Vagina (tissue), 2 donors: ENCODE results near the gene MXD1. TPM values are rescaled to one million over a fixed set of nuclear protein-coding genes. Genes with fewer than 3 reads are reported as not detected.

Source experiments
- DNase-seq, 2 donors: peaks; one replicate each; pipeline ENCODE4 v3.0.0-alpha.2; 2017; ENCODE audit errors: extremely low spot score in 2 of 2
- H3K27ac ChIP-seq: fragments of 200-600 bp; sonication (generic); one replicate; pipeline ENCODE4 v1.5.1; 2019
- H3K27me3 ChIP-seq: fragments of 200-600 bp; sonication (generic); one replicate; pipeline ENCODE4 v1.5.1; 2019
- H3K36me3 ChIP-seq, 2 donors: fragments of 200-600 bp; sonication (generic); one replicate each; pipeline ENCODE4 v1.5.1; 2017 to 2019
- H3K4me1 ChIP-seq: fragments of 200-600 bp; sonication (generic); one replicate; pipeline ENCODE4 v1.5.1; 2019
- H3K4me3 ChIP-seq, 2 donors: fragments of 200-600 bp; sonication (generic); 1 replicate in 1 of 2; 2 replicates in 1 of 2; pipeline ENCODE4 v1.5.1; 2016 to 2019
- H3K9me3 ChIP-seq: fragments of 200-600 bp; sonication (generic); one replicate; pipeline ENCODE4 v1.5.1; 2019
- POLR2A ChIP-seq, 2 donors: fragments of 450-650 bp; IDR thresholded peaks; one replicate each; pipeline ENCODE4 v1.6.1; 2017; ENCODE audit warnings: antibody characterized with exemption in 2 of 2, mild to moderate bottlenecking in 2 of 2, moderate library complexity in 2 of 2
- POLR2AphosphoS5 ChIP-seq, 2 donors: sonication (generic); formaldehyde crosslinking; IDR thresholded peaks; one replicate each; pipeline ENCODE4 v1.9.0; 2017; ENCODE audit warnings: antibody characterized with exemption in 2 of 2, mild to moderate bottlenecking in 2 of 2, low read depth in 1 of 2; ENCODE audit not compliant: insufficient read depth in 1 of 2
- intact Hi-C: fragments of 100-400 bp; cut with DNase I; formaldehyde crosslinking; loops from one replicate; pipeline ENCODE4 v1.15.1; 2023
- total RNA-seq: library from RNA; depleted of rRNA; stranded (reverse); fragments of >200 nt; gene quantifications from one replicate; pipeline ENCODE4 v1.2.3, GENCODE V29; 2016
- TF ChIP-seq, protein P1 (sequence below), 3 experiments: fragments of 450-650 bp in 2 of 3; fragments of 200-600 bp in 1 of 3; sonication (generic) in 1 of 3; IDR thresholded peaks; one replicate each; pipeline ENCODE4 v1.5.1; 2017 to 2019; ENCODE audit warnings: antibody characterized with exemption in 3 of 3, mild to moderate bottlenecking in 2 of 3, moderate library complexity in 2 of 3

MXD1 gene
- total RNA-seq, 1 donor from 2014 or later: 55.2 TPM

DNA sequence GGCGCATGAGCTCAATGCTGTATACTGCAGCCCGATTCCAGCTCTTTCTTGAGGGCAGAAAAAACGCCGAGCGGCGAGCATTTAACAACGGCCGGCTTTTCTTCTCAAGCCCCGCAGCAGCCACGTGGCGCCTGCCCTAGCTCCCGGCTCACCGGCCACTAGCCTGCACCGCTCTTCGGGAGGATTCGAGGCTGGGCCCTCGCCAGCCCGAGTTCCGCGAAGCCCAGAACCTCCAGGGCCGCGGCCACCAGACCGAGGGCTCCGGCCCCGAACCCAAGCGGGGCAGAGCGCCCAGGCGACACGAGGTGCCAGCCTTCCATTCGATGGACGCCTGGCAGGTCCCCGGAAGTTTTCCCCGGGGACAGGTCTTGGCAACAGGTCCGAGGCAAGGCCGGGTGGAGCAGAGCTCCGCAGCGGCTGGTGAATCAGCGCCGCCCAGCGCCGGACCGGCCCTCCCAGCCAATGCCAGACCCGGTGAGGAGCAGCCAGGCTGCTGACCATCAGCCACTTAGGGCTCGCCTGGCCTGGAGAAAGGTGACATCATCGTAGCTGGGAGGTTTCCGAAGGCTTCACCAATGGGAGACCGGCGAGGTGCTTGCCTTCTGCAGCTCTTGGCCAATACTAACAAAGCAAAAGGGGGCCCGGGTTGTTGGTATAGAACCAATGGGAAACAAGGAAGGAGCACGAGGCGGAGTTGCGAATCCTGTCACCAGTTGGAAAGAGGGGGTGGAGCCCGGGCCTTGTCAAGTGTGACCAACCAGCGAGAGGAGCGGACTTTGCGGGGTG is 552 bp upstream of the MXD1 start:
- Histone ChIP-seq H3K27me3 (no peaks in the 10 kb centered on the region), H3K9me3 (no peaks in the 10 kb centered on the region), H3K4me3 (peak overlapping the region; percentile 78 to 85), H3K27ac (peak overlapping the region; percentile 99), H3K36me3 (peaks cover 0 to 20% of the 10 kb centered on the region in 2 donors), H3K4me1 (peaks cover 28% of the 10 kb centered on the region)
- peak; percentile 100 for DNase-seq
- intact Hi-C loops: loop anchor here (1.0 to 5.0 kb wide), 2 partner anchors 173 to 228 kb away; partner anchors contain the start of gene PCBP1
- TF ChIP-seq, protein P1, sequence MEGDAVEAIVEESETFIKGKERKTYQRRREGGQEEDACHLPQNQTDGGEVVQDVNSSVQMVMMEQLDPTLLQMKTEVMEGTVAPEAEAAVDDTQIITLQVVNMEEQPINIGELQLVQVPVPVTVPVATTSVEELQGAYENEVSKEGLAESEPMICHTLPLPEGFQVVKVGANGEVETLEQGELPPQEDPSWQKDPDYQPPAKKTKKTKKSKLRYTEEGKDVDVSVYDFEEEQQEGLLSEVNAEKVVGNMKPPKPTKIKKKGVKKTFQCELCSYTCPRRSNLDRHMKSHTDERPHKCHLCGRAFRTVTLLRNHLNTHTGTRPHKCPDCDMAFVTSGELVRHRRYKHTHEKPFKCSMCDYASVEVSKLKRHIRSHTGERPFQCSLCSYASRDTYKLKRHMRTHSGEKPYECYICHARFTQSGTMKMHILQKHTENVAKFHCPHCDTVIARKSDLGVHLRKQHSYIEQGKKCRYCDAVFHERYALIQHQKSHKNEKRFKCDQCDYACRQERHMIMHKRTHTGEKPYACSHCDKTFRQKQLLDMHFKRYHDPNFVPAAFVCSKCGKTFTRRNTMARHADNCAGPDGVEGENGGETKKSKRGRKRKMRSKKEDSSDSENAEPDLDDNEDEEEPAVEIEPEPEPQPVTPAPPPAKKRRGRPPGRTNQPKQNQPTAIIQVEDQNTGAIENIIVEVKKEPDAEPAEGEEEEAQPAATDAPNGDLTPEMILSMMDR (IDR thresholded peaks at IDR 0.05): peak in 1 of 3 experiments; percentile 13
- TF ChIP-seq POLR2A (IDR thresholded peaks at IDR 0.05) (peak; percentile 70 to 95), POLR2AphosphoS5 (IDR thresholded peaks at IDR 0.05; ENCODE audit: insufficient read depth in 1 of 2, low read depth in 1 of 2) (peak; percentile 92 to 99)

DNA sequence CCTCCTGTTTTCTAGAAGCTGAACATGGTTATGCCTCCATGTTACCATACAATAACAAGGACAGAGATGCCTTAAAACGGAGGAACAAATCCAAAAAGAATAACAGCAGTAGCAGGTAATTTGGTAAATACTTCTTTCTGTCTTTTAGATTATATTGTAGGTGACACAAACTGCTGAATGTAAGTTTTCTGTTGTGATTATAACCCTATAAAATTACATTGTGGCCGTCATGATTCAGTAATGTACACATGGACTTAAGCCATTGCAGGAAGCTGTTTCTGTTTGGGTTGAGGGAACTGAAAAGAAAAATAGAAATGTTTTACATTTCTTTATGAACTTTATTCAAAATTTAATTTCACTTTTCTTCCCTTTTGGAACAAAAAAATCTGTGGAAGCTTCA is 1.2 kb downstream of the MXD1 start:
- Histone ChIP-seq H3K4me1 (peaks cover 28% of the 10 kb centered on the region), H3K27me3 (no peaks in the 10 kb centered on the region), H3K27ac (peak overlapping the region; percentile 96), H3K9me3 (no peaks in the 10 kb centered on the region), H3K4me3 (peak overlapping the region; percentile 85 to 93), H3K36me3 (peaks cover 0 to 19% of the 10 kb centered on the region in 2 donors)
- TF ChIP-seq, protein P1 (IDR thresholded peaks at IDR 0.05): no peak
- TF ChIP-seq POLR2AphosphoS5 (IDR thresholded peaks at IDR 0.05; ENCODE audit: insufficient read depth in 1 of 2, low read depth in 1 of 2): no peak
- no peak for TF ChIP-seq POLR2A (IDR thresholded peaks at IDR 0.05)
- intact Hi-C loops: loop anchor here (5.0 kb wide), 1 partner anchor 156 kb away; no protein-coding TSS in a partner anchor
- DNase-seq: no peak

DNA sequence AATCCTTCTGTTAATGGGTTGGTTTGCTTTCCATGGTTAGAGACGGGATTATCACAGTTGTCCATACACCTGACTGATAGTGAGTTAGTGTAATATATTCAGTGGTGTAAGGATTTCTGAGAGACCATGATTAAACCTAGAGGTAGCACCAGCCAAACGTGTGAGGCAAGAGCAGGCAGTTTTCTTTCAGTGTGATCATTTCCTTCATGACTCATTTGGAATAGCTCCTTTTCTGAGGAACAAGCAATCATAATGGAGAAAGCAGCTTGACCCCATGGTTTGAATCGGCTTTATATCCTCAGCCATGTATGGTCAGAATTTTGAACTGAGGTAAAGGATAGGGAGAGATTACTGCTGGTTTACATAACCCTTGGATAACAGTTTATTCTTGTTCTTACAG is 2.9 kb downstream of the MXD1 start:
- Histone ChIP-seq H3K4me3 (no peak overlapping the region), H3K9me3 (no peaks in the 10 kb centered on the region), H3K36me3 (peaks cover 0 to 30% of the 10 kb centered on the region in 2 donors), H3K27ac (peak overlapping the region; percentile 96), H3K27me3 (no peaks in the 10 kb centered on the region), H3K4me1 (peaks cover 28% of the 10 kb centered on the region)
- no peak for DNase-seq
- intact Hi-C loops: loop anchor here (5.0 kb wide), 1 partner anchor 154 kb away; no protein-coding TSS in a partner anchor
- TF ChIP-seq, protein P1 (IDR thresholded peaks at IDR 0.05): no peak
- TF ChIP-seq POLR2AphosphoS5 (IDR thresholded peaks at IDR 0.05; ENCODE audit: insufficient read depth in 1 of 2, low read depth in 1 of 2): peak in 1 of 2 donors; percentile 79

DNA sequence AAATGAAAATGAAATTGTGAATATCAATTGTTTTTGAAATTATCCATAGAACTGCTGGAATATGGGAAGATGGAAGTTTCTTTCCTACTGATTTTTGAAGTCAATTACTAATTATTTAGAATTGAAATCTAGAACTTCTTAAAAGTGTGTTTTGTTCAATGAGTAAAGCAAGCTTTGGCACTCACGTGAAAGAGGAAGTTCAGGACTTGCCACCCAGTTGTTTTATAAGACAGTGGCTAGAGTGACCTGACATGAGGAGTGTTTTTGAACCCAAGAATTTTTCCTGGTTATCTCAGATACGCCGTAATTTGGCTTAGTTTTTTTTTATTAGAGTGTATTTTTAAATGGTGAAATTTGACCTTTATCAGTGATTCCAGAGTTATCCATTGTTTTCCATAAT is 3.5 kb downstream of the MXD1 start:
- Histone ChIP-seq H3K9me3 (no peaks in the 10 kb centered on the region), H3K27me3 (no peaks in the 10 kb centered on the region), H3K36me3 (peaks cover 0 to 30% of the 10 kb centered on the region in 2 donors), H3K4me3 (no peak overlapping the region), H3K4me1 (peaks cover 27% of the 10 kb centered on the region), H3K27ac (peak overlapping the region; percentile 96)
- TF ChIP-seq POLR2A (IDR thresholded peaks at IDR 0.05): no peak
- TF ChIP-seq, protein P1 (IDR thresholded peaks at IDR 0.05): no peak
- no peak for TF ChIP-seq POLR2AphosphoS5 (IDR thresholded peaks at IDR 0.05; ENCODE audit: insufficient read depth in 1 of 2, low read depth in 1 of 2)
- no peak for DNase-seq
- intact Hi-C loops: loop anchor here (5.0 kb wide), 1 partner anchor 154 kb away; no protein-coding TSS in a partner anchor

DNA sequence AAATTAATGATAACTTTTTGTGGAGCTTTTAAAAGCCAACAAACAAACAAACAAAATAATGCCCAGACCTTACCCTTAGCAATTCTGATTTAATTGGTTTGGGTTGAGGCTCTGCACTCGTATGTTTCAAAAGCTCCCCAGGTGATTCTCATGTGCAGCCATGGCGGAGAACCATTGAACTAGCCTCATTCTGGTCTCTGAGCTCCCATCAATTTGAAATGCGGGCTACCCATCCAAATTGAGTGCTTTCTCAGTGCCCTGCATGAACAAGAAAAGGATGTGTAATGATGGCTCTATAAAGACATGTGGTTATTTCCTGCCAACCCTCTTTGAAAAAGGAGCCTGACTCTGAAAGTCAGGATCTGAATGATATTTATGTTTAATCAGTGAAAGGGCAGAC is 8.2 kb downstream of the MXD1 start:
- DNase-seq: no peak
- Histone ChIP-seq H3K9me3 (no peaks in the 10 kb centered on the region), H3K27ac (no peak overlapping the region), H3K27me3 (no peaks in the 10 kb centered on the region), H3K36me3 (peaks cover 0 to 26% of the 10 kb centered on the region in 2 donors), H3K4me1 (no peaks in the 10 kb centered on the region), H3K4me3 (no peak overlapping the region)
- intact Hi-C loops: no loop called here
- TF ChIP-seq, protein P1 (IDR thresholded peaks at IDR 0.05): no peak
- TF ChIP-seq POLR2A (IDR thresholded peaks at IDR 0.05) (no peak), POLR2AphosphoS5 (IDR thresholded peaks at IDR 0.05; ENCODE audit: insufficient read depth in 1 of 2, low read depth in 1 of 2) (no peak)
